ENCODE results near the gene OBSCN.

The OBSCN gene

DNA sequence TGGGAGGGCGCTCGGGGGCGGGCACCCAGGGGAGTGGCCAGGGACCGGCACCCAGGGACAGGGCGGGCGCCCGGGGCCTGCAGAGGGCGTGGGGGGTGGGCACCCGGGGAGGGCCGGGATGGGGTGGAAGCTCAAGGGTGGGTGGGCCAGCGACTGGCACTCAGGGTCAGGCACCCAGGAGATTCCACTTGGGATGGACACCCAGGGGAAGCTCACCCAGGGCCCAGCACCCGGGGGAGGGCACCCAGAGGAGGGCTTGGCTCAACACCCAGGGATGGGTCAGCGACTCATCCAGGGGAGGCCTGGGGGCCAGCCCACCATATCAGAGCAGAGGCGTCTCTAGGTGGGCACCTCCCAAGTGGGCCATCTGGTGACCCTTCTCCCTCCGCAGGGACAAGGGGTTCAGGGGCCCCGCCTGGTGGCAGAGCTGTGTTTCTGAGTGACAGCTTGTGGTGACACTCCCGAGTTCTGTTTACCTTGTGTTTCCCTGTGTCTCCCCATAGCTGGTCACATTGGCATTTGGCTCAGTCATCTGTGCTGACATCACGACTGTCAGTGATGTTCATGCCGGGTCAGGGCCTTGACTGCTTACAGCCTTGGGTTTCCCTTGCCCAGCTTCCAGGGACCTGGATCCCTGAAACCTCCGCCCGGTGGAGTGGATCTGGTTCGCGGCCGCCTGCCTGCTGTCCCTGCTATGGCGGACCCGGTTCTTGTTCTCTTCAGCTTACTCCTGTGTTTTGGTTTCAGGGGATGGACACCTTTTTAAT lies 41.5 kb upstream of the OBSCN start:
- TF ChIP-seq, protein P1, sequence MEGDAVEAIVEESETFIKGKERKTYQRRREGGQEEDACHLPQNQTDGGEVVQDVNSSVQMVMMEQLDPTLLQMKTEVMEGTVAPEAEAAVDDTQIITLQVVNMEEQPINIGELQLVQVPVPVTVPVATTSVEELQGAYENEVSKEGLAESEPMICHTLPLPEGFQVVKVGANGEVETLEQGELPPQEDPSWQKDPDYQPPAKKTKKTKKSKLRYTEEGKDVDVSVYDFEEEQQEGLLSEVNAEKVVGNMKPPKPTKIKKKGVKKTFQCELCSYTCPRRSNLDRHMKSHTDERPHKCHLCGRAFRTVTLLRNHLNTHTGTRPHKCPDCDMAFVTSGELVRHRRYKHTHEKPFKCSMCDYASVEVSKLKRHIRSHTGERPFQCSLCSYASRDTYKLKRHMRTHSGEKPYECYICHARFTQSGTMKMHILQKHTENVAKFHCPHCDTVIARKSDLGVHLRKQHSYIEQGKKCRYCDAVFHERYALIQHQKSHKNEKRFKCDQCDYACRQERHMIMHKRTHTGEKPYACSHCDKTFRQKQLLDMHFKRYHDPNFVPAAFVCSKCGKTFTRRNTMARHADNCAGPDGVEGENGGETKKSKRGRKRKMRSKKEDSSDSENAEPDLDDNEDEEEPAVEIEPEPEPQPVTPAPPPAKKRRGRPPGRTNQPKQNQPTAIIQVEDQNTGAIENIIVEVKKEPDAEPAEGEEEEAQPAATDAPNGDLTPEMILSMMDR (IDR thresholded peaks at IDR 0.05; ENCODE audit: control insufficient read depth, extremely low read depth, insufficient read depth), result peak; percentile 39
- DNase-seq (ENCODE audit: low read depth), result peak; percentile 76

DNA sequence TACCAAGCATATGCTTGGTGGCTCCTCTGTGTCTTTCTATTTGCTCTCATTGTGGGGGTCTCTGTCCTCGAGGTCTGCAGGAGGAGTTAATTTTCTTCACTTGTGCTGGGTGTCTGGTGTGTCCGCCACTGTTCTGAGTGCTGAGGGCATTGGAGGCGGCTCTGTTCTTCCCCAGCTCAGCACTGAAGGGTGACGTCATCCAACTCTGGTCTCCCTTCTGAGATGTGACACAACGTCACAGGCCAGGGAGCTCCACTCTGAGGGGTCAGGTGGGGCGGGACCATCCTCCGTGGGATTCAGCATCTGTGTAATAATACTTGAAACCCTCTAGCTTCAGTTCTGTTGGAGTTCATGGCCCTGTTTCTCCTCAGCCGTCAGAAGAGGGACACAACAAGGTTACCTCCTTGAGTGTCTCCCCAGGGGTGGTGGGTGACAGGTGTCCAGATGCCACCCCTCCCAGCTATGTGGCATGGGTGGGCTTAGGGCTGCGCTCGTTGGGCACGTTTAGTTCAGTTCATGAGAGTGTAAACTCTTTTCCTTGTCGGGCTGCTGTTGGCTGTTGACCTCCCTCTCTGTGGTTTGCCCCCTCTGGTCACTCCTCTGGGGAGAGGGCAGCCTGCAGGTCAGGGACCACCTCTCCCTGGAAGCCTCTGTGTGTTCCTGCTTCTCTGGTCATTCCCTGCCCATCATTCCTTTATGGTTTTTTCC lies 39.1 kb upstream of the OBSCN start:
- no peak for DNase-seq (ENCODE audit: low read depth)
- TF ChIP-seq, protein P1 (IDR thresholded peaks at IDR 0.05; ENCODE audit: control insufficient read depth, extremely low read depth, insufficient read depth), result no peak
- H3K4me3 ChIP-seq (ENCODE audit: low read depth, low read length), result no peak overlapping the region

More for the DNA sequence above, 41.5 kb upstream of the OBSCN start:
- peak overlapping the region; percentile 76 for H3K4me3 ChIP-seq (ENCODE audit: low read depth, low read length)

DNA sequence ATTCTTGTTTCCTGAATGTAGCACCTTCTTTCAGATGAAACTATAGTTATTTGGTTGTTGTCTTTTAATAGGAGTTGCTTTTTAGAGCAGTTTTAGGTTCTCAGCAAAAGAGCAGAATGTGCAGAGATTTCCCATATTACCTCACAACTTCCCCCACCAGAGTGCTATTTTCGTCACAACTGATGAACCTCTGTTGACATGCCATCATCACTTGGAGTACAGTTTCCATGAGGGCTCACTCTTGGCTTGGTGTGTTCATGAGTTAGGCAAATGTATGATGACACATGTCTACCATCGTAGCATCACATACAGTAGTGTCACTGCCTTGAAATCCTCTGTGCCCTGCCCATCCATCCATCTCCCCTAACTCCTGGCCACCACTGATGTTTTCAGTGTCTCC lies 38.5 kb upstream of the OBSCN start:
- no peak overlapping the region for H3K4me3 ChIP-seq (ENCODE audit: low read depth, low read length)
- TF ChIP-seq, protein P1 (IDR thresholded peaks at IDR 0.05; ENCODE audit: control insufficient read depth, extremely low read depth, insufficient read depth), result no peak
- no peak for DNase-seq (ENCODE audit: low read depth)

DNA sequence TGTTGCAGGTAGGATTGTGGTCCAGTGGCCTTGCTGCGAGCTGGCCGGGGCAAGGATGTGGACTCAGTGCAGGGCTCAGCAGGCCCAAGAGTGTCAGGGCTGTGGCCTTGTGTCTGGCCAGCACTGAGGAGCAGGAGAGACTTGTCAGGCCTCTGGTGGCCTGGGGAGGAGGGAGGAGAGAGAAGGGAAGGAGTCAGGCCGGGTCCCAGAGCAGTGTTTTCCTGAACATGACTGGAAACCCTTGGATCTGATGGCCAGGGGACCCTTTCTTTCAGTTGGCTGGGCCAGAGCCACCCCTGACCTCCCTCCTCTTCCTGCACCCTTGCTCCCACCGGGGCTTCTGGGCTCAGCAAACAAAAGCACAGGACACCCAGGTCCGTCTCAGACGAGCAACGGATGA lies 37.2 kb upstream of the OBSCN start:
- no peak for DNase-seq (ENCODE audit: low read depth)
- TF ChIP-seq, protein P1 (IDR thresholded peaks at IDR 0.05; ENCODE audit: control insufficient read depth, extremely low read depth, insufficient read depth), result no peak

DNA sequence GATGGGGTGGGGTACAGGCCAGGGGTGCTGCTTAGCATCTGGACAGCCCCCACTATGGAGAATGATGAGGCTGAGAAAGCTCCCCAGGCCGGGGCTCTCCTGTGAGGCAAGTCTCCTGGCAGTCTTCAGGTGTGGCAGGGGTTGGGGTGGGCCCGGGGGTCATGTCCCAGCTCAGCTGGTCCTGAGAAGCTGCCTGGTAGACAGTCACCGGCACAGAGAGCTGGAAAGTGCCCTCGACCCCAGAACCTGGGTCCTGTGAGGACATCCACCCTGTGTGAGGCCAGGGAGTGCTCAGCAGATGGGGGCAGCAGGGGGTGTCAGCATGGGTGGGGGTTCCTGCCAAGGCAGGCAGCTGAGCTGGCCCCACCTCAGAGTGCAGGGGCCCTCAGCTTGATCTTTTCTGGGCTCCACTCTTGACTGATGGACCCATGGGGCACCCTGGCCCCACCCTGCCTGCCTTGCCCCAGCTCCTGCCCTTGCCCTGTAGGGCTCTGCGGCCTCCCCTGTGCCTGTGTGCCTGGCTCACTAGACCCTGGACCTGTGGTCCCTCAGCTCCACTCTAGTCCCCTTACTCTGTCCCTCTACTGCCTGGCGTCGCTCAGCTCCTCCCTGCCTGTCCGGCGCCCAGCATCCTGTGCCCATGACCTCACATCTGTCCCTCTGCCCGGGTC lies 36.5 kb upstream of the OBSCN start:
- TF ChIP-seq, protein P1 (IDR thresholded peaks at IDR 0.05; ENCODE audit: control insufficient read depth, extremely low read depth, insufficient read depth), result no peak
- DNase-seq (ENCODE audit: low read depth), result no peak
- no peak overlapping the region for H3K4me3 ChIP-seq (ENCODE audit: low read depth, low read length)

More for the DNA sequence above, 37.2 kb upstream of the OBSCN start:
- H3K4me3 ChIP-seq (ENCODE audit: low read depth, low read length), result no peak overlapping the region

DNA sequence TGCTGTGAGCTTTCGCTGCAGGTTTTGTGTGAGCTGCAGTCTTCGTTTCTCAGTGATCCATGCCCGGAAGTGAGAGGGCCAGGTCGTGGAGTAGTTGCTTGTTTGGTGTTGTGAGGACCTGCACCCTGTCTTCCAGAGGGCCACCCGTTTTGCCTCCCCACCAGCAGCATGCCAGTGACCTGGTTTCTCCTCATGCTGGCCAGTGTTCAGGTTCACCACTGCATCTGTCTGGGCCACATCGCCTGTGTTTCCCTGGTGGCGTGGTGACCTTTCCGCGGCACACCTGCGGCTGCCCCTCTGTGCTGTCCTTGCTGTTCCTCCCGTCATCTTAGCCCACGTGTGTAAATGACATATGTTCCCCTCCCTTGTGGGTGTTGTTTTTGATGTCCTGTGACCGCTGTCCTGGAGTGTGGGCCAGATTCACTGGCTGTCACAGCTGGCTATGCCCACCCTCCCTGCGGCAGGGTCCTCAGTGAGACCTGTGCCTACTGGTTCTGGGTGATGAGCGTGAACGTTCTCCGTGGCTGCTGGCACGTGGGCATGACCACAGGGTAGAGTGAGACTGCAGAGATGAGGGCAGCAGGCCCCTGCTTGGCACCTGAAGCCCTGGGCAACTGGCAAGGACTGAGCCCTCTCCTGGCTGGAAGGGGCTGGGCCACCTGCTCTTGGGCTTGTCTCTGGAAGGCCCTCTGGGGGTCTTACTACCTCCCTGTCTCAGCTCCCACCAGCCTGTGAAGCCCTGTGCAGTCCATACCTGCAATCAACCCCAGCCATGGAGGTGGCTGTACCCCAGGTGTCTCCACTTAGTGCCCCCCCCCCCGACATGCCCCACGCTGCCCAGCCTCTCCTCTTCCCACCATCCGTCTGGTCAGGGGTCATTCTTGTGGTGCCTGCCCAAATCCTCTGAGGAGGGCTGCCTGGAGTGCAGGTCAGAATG lies 35.0 kb upstream of the OBSCN start:
- H3K4me3 ChIP-seq (ENCODE audit: low read depth, low read length), result no peak overlapping the region
- DNase-seq (ENCODE audit: low read depth), result no peak
- TF ChIP-seq, protein P1 (IDR thresholded peaks at IDR 0.05; ENCODE audit: control insufficient read depth, extremely low read depth, insufficient read depth), result no peak

DNA sequence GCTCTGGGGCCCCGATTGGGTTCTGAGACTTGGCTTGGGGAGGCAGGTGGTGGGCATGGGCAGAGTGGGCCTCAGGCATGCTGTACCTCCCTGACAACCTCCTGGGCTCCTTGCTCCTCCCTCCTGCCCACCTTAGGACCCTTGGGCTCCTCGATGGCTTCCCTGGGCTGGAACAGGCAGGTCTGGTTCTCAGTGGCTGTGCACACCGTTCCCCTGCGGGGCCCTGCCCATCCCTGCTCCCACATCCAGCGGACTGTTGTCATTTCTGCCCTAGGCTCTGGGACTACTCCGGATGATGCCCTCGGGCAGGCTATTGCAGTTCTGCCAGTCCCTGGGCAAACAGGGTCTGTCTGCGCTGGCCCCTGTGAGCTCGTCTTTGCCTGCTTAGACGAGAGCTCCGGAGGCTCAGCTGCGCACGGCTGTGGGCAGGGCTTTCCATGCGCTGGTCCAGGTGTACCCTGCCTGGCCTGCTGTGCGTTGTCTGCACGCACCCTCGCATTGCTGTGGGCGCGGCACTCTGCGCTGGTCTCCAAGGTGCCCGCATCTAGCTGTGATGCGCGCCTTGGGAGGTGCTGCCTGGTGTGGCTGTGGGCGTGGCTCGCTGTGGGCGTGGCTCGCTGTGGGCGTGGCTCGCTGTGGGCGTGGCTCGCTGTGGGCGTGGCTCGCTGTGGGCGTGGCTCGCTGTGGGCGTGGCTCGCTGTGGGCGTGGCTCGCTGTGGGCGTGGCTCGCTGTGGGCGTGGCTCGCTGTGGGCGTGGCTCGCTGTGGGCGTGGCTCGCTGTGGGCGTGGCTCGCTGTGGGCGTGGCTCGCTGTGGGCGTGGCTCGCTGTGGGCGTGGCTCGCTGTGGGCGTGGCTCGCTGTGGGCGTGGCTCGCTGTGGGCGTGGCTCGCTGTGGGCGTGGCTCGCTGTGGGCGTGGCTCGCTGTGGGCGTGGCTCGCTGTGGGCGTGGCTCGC lies 34.0 kb upstream of the OBSCN start:
- 0 out of 2 replicates have a peak overlapping the region, but pooled peaks have one; percentile 68 for H3K4me3 ChIP-seq (ENCODE audit: low read depth, low read length)

More for the DNA sequence above, 34.0 kb upstream of the OBSCN start:
- peak; percentile 25 for DNase-seq (ENCODE audit: low read depth)

All from LNCaP clone FGC (cell line).